Activated CD4-positive, alpha-beta T cell treated with anti-CD3 and anti-CD28 coated beads, Interleukin-2, Interleukin-4, amounts not matched to agents 100 ng/mL and 50 ng/mL, durations not matched to agents 16 hours and 8 hours (primary cell): ENCODE measurements around the gene SMAD3.

Experiments
- DNase-seq: peaks from one replicate; pipeline ENCODE4 v3.0.0-alpha.2; 2020; ENCODE audit warnings: low spot score

SMAD3 gene

DNA sequence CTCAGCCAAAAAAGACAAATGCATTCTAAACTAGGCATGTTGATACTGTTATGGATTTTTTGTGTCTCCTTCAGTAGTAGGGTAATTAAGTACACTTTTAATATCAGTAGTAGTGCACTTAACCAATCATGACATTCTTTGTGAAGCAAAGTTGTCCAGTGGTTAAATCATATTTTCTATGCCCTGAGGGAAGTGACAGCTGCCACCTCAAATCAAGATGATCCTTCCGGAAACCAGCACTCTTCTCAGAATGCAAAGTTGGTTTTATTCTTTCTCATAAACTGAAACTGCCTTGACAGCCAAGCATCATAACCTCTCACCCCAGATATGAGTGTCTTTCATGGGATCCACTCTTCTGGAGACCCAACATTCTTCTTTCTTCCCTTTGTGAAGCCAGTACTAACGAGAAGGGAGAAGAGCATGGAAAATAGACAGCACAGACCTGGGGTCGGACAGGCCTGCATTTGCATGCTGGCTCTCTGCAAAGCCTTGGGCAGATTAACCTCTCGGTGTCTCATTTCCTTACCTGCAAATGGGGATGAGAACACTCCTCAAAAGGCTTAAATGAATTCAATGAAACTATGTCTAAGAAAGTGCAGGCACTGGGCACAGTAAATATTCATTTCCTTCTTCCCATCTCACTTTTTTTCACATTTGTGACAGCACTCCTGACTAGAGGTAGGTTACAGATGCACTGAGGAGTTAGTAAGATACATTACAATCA is 175.9 kb downstream of the SMAD3 start:
- peak; percentile 91 for DNase-seq

DNA sequence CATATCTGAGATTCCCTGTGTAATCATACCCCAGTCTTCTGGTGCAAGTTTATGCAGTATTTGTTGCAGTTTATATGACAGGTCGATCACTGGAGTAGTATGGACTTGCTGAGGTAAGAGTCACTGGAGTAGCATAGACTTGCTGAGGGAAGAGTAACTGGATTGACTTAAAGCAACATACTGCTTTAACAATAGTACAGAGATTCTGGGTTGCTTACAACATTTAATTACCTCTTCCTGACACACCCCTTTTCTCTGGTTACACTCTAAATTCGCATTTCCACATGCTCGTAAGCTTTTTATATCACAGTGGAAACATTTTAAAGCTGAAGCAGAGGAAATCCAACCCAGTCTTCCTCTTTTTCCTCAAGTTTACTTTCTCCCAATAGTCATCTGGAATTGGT is 177.3 kb downstream of the SMAD3 start:
- no peak for DNase-seq
